B cell (primary cell): ENCODE data around the gene KCTD20.

Experiments
- CTCF ChIP-seq: fragments of 200-600 bp; IDR thresholded peaks from one replicate; pipeline ENCODE4 v1.8.0; 2022; ENCODE audit warnings: antibody characterized with exemption, mild to moderate bottlenecking
- EZH2 ChIP-seq: IDR thresholded peaks from 2 replicates; pipeline ENCODE4 v1.6.1; 2012; ENCODE audit warnings: borderline replicate concordance, low read depth, mild to moderate bottlenecking, moderate library complexity, low read length; ENCODE audit not compliant: insufficient read depth, poor library complexity, severe bottlenecking

DNA sequence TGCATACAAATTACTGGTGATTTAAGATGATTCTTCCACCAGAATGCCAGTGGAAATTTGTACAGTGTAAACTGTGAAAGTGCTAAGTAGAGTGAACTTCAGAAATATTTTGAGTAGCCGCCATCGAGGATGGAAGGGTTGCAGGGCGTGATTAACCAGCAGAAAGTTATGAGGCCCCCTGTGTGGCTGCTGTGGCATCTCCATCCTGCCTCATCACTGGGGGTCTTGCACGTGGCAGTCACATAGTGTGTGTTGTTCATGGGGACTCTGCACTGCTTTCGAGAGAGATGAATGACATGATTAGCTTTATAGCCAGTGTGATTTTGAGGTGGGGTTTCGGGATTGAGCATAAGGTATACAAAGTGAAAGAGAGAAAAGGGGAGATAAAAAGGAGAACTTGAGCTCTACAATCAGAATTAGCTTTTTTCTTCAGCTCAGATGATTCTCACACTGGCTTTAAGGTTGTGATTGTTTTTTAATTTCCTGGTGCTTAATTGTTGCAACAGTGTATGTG, 26.4 kb downstream of the KCTD20 start:
- TF ChIP-seq EZH2 (no peak), CTCF (no peak)
